H1 (cell line): ENCODE measurements around the gene C3orf49.

ENCODE experiments used
- BCL11A ChIP-seq, 2 experiments: IDR thresholded peaks; one replicate each; pipeline ENCODE4 v1.6.1; 2011; ENCODE audit warnings: low read depth in 2 of 2, low read length in 2 of 2, mild to moderate bottlenecking in 2 of 2
- CEBPB ChIP-seq: IDR thresholded peaks from 2 replicates; pipeline ENCODE4 v1.6.1; 2012; ENCODE audit warnings: low read depth, low read length
- CHD1 ChIP-seq: IDR thresholded peaks from 2 replicates; pipeline ENCODE4 v1.6.1; 2012; ENCODE audit warnings: low read depth, low read length, improper control_type of control experiment
- EP300 ChIP-seq, 2 experiments: IDR thresholded peaks; 1 replicate in 1 of 2; 2 replicates in 1 of 2; pipeline ENCODE4 v1.6.1; 2011 to 2012; ENCODE audit warnings: low read depth in 2 of 2, low read length in 2 of 2, mild to moderate bottlenecking in 2 of 2, borderline replicate concordance in 1 of 2, inconsistent platforms in 1 of 2, moderate library complexity in 1 of 2
- EZH2 ChIP-seq: fragments of 200-600 bp; sonication (generic); IDR thresholded peaks from 2 replicates; pipeline ENCODE4 v1.7.1; 2012; ENCODE audit warnings: low read depth, mild to moderate bottlenecking, moderate library complexity, low read length, inconsistent platforms; ENCODE audit not compliant: severe bottlenecking
- POLR2A ChIP-seq, 2 experiments: IDR thresholded peaks; 1 replicate in 1 of 2; 2 replicates in 1 of 2; pipeline ENCODE4 v1.6.1; 2011; ENCODE audit warnings: low read depth in 2 of 2, low read length in 2 of 2, mild to moderate bottlenecking in 2 of 2; ENCODE audit errors: control extremely low read depth in 1 of 2
- POLR2AphosphoS5 ChIP-seq: IDR thresholded peaks from 2 replicates; pipeline ENCODE4 v1.6.1; 2011; ENCODE audit warnings: low read depth, low read length
- RNF2 ChIP-seq: fragments of 200-900, 300-1000 bp; sonication (generic); IDR thresholded peaks from 2 replicates; pipeline ENCODE4 v1.7.1; 2016; ENCODE audit warnings: borderline replicate concordance, low read depth, mild to moderate bottlenecking, antibody characterized with exemption, low read length; ENCODE audit not compliant: poor library complexity, severe bottlenecking; ENCODE audit errors: missing control alignments
- SIN3A ChIP-seq, 2 experiments: IDR thresholded peaks in 1 of 2; conservative IDR thresholded peaks in 1 of 2; 2 replicates each; pipeline ENCODE4 v1.6.1; 2011 to 2012; ENCODE audit warnings: low read length in 2 of 2, improper control_type of control experiment in 1 of 2, low read depth in 1 of 2, mild to moderate bottlenecking in 1 of 2
- SUZ12 ChIP-seq: fragments of 200-600 bp; sonication (generic); IDR thresholded peaks from 2 replicates; pipeline ENCODE4 v1.6.1; 2012; ENCODE audit warnings: mild to moderate bottlenecking, inconsistent platforms, low read length, moderate library complexity, mixed read lengths
- YY1 ChIP-seq: IDR thresholded peaks from 2 replicates; pipeline ENCODE4 v1.6.1; 2011; ENCODE audit warnings: low read depth, mild to moderate bottlenecking, low read length
- ZNF274 ChIP-seq: IDR thresholded peaks from 2 replicates; pipeline ENCODE4 v1.7.0; 2012; ENCODE audit warnings: low read length, borderline replicate concordance; ENCODE audit errors: extremely low read depth
- TF ChIP-seq, protein P1 (sequence below): IDR thresholded peaks from 2 replicates; pipeline ENCODE4 v1.6.1; 2012; ENCODE audit warnings: inconsistent platforms
- TF ChIP-seq, protein P2 (sequence below), 3 experiments: IDR thresholded peaks; 1 replicate in 2 of 3; 2 replicates in 1 of 3; pipeline versions ENCODE4 v1.5.1 to v1.6.1; 2011; ENCODE audit warnings: low read length in 3 of 3, mild to moderate bottlenecking in 3 of 3, inconsistent platforms in 2 of 3, low read depth in 1 of 3, moderate library complexity in 1 of 3; ENCODE audit not compliant: insufficient read depth in 1 of 3; ENCODE audit errors: control extremely low read depth in 1 of 3

- TF ChIP-seq ZNF274 (no peak), BCL11A (IDR thresholded peaks at IDR 0.05; ENCODE audit: low read depth in 2 of 2, low read length in 2 of 2) (no peak), POLR2AphosphoS5 (no peak), YY1 (no peak), POLR2A (IDR thresholded peaks at IDR 0.05; ENCODE audit: control extremely low read depth in 1 of 2, low read depth in 2 of 2, low read length in 2 of 2) (no peak), CHD1 (no peak), SIN3A (conservative IDR thresholded peaks at IDR 0.05 in 1 of 2, IDR thresholded peaks at IDR 0.05 in 1 of 2; ENCODE audit: low read depth in 1 of 2, low read length in 2 of 2) (no peak), EP300 (IDR thresholded peaks at IDR 0.05; ENCODE audit: borderline replicate concordance in 1 of 2, low read depth in 2 of 2, low read length in 2 of 2) (no peak), SUZ12 (no peak), CEBPB (no peak), EZH2 (no peak), RNF2 (no peak)
- TF ChIP-seq, protein P1, sequence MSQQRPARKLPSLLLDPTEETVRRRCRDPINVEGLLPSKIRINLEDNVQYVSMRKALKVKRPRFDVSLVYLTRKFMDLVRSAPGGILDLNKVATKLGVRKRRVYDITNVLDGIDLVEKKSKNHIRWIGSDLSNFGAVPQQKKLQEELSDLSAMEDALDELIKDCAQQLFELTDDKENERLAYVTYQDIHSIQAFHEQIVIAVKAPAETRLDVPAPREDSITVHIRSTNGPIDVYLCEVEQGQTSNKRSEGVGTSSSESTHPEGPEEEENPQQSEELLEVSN, result no peak
- TF ChIP-seq, protein P2, sequence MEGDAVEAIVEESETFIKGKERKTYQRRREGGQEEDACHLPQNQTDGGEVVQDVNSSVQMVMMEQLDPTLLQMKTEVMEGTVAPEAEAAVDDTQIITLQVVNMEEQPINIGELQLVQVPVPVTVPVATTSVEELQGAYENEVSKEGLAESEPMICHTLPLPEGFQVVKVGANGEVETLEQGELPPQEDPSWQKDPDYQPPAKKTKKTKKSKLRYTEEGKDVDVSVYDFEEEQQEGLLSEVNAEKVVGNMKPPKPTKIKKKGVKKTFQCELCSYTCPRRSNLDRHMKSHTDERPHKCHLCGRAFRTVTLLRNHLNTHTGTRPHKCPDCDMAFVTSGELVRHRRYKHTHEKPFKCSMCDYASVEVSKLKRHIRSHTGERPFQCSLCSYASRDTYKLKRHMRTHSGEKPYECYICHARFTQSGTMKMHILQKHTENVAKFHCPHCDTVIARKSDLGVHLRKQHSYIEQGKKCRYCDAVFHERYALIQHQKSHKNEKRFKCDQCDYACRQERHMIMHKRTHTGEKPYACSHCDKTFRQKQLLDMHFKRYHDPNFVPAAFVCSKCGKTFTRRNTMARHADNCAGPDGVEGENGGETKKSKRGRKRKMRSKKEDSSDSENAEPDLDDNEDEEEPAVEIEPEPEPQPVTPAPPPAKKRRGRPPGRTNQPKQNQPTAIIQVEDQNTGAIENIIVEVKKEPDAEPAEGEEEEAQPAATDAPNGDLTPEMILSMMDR (IDR thresholded peaks at IDR 0.05; ENCODE audit: control extremely low read depth in 1 of 3, insufficient read depth in 1 of 3, low read depth in 1 of 3, low read length in 3 of 3), result peak; percentile 51 to 85 (median 72)
Measured at GRCh38 chr3:63818282-63819150, 583 bp upstream of the C3orf49 start.
